Thymus (tissue), 11 donors: ENCODE measurements around the gene RCAN3. TPM values are rescaled to one million over a fixed set of nuclear protein-coding genes. Genes with fewer than 3 reads are reported as not detected.
"Not testable (repeated sequence)": the region's sequence is repeated elsewhere in the genome, so short reads cannot be mapped to it uniquely, and the experiment has no call there.

ENCODE experiments used
- DNase-seq, 9 donors: peaks; one replicate each; pipeline ENCODE4 v3.0.0-alpha.2; 2013; ENCODE audit warnings: low spot score in 9 of 9, low read depth in 6 of 9, missing footprints in 1 of 9
- H3K27ac ChIP-seq, 2 donors: one replicate each; pipeline ENCODE4 v1.5.1; 2013; ENCODE audit warnings: control low read depth in 1 of 2, low read depth in 1 of 2, low read length in 1 of 2, mild to moderate bottlenecking in 1 of 2, moderate library complexity in 1 of 2
- H3K27me3 ChIP-seq, 2 donors: one replicate each; pipeline ENCODE4 v1.5.1; 2013; ENCODE audit warnings: low read length in 1 of 2; ENCODE audit not compliant: control insufficient read depth in 2 of 2, insufficient read depth in 1 of 2
- H3K36me3 ChIP-seq, 2 donors: one replicate each; pipeline ENCODE4 v1.5.1; 2013; ENCODE audit warnings: low read length in 1 of 2, mild to moderate bottlenecking in 1 of 2, moderate library complexity in 1 of 2; ENCODE audit not compliant: control insufficient read depth in 2 of 2, insufficient read depth in 2 of 2
- H3K4me1 ChIP-seq, 2 donors: one replicate each; pipeline ENCODE4 v1.5.1; 2013; ENCODE audit warnings: low read length in 2 of 2; ENCODE audit not compliant: control insufficient read depth in 2 of 2, insufficient read depth in 2 of 2
- H3K4me3 ChIP-seq, 2 donors: one replicate each; pipeline ENCODE4 v1.5.1; 2013; ENCODE audit warnings: low read length in 2 of 2, control low read depth in 1 of 2, mild to moderate bottlenecking in 1 of 2
- H3K9me3 ChIP-seq, 2 donors: one replicate each; pipeline ENCODE4 v1.5.1; 2013; ENCODE audit warnings: low read length in 1 of 2, mild to moderate bottlenecking in 1 of 2; ENCODE audit not compliant: control insufficient read depth in 2 of 2, insufficient read depth in 1 of 2
- WGBS: extraction: QIAGEN DNeasy Blood & Tissue Kit; methylation state at CpG from one replicate; pipeline ENCODE4 v1.1.7; 2013; 5-methylcytosine and 5-hydroxymethylcytosine counted together
- polyA plus RNA-seq: library from polyadenylated mRNA; stranded (reverse); fragments of 200-250 nt; gene quantifications from one replicate; pipeline ENCODE4 v1.2.3, GENCODE V29; 2013
- total RNA-seq: library from RNA; stranded (reverse); fragments of 120-200 nt; gene quantifications from one replicate; pipeline ENCODE4 v1.2.4, GENCODE V29; 2013
- donor health status: healthy.

Gene RCAN3
- total and polyA plus RNA-seq, 2 donors, result 13.2 to 21.2 TPM

DNA sequence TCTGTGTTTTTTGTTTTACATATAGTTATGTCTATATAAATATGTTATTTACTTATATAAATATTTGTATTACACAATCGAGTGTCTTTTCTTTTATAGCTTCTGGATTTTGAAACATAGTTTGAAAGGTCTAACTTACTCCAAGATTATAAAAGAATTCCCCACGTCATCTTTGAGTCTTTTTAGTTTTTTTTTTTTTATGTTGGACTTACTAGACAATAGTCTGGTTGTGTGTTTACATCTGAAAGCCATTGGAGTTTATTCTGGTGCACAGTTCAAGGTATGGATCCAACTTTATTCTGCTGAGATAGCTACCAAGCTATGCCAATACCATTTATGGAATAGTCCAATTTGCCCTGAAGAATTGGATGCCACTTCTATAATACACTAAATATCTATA is 26.1 kb upstream of the RCAN3 start:
- Histone ChIP-seq H3K4me1 (peaks cover 0 to 19% of the 10 kb centered on the region in 2 donors), H3K27ac (no peak overlapping the region), H3K27me3 (no peaks in the 10 kb centered on the region), H3K4me3 (no peak overlapping the region), H3K9me3 (no peaks in the 10 kb centered on the region), H3K36me3 (no peaks in the 10 kb centered on the region)
- 97% methylated on average over 2 of the region's 2 CpGs for WGBS
- DNase-seq, result no peak

DNA sequence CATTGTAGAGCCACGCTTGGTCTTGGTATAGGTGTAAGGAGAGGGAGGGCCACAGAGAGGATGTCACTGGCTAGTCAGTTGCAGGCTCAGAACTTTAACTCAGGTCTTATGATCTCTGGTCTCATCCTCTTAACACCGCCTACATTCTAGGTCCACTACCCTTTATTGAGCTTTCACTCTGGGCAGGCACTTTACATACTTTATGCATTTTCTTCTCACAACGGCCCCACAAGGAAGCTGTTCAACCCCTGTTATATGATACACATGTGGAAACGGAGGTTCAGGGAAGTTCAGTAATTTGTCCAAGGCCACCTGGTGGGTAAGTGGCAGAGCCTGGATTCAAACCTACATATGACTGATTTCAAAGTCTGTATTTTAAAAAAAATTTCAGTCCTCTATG is 25.3 kb upstream of the RCAN3 start:
- Histone ChIP-seq H3K9me3 (peaks cover 0 to 6% of the 10 kb centered on the region in 2 donors), H3K27ac (no peak overlapping the region), H3K27me3 (no peaks in the 10 kb centered on the region), H3K4me1 (peaks cover 0 to 26% of the 10 kb centered on the region in 2 donors), H3K36me3 (no peaks in the 10 kb centered on the region), H3K4me3 (no peak overlapping the region)
- 97% methylated on average over 4 of the region's 4 CpGs for WGBS
- DNase-seq, result no peak

GRCh38 chr1:24481101-24481500 is 21.5 kb upstream of the RCAN3 start:
- no peak overlapping the region for H3K4me3 ChIP-seq
- H3K4me1 ChIP-seq, result peaks cover 24 to 59% of the 10 kb centered on the region in 2 donors
- H3K36me3 ChIP-seq, result no peaks in the 10 kb centered on the region
- peak in 8 of 9 donors; percentile 45 to 88 (median 64) for DNase-seq
- peak overlapping the region; percentile 82 to 87 for H3K27ac ChIP-seq
- WGBS, result 6% methylated on average over 2 of the region's 2 CpGs
- H3K27me3 ChIP-seq, result no peaks in the 10 kb centered on the region
- H3K9me3 ChIP-seq, result peaks cover 0 to 16% of the 10 kb centered on the region in 2 donors

GRCh38 chr1:24481843-24482610 is 20.6 kb upstream of the RCAN3 start:
- Histone ChIP-seq H3K9me3 (peaks cover 0 to 16% of the 10 kb centered on the region in 2 donors), H3K4me1 (peaks cover 32 to 69% of the 10 kb centered on the region in 2 donors), H3K27me3 (no peaks in the 10 kb centered on the region), H3K27ac (peak overlapping the region; percentile 46 to 87), H3K36me3 (no peaks in the 10 kb centered on the region), H3K4me3 (no peak overlapping the region)
- peak in 1 of 9 donors; percentile 59 for DNase-seq
- WGBS, result 89% methylated on average over 16 of the region's 16 CpGs

DNA sequence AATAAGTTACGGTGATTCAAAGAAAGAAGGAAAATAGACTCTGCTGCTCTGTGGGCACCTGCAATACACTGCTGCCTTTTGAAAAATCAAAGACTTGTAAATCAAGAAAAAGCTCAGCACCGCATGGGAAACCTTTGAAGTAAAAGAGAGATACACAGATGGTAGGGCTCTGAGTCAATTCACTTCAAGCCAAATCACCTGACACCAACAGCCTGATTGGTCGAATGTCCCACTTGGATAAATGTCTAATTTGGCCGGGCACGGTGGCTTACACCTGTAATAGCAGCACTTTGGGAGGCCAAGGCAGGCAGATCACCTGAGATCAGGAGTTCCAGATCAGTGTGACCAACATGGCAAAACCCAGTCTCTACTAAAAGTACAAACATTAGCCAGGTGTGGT is 19.2 kb upstream of the RCAN3 start:
- peak in 7 of 9 donors; percentile 50 to 88 (median 66) for DNase-seq
- 47% methylated on average over 5 of the region's 5 CpGs for WGBS
- H3K27ac ChIP-seq, result peak overlapping the region; percentile 47 to 76
- H3K4me3 ChIP-seq, result no peak overlapping the region
- H3K4me1 ChIP-seq, result peaks cover 35 to 75% of the 10 kb centered on the region in 2 donors
- H3K9me3 ChIP-seq, result peaks cover 0 to 16% of the 10 kb centered on the region in 2 donors
- no peaks in the 10 kb centered on the region for H3K27me3 ChIP-seq
- H3K36me3 ChIP-seq, result no peaks in the 10 kb centered on the region

DNA sequence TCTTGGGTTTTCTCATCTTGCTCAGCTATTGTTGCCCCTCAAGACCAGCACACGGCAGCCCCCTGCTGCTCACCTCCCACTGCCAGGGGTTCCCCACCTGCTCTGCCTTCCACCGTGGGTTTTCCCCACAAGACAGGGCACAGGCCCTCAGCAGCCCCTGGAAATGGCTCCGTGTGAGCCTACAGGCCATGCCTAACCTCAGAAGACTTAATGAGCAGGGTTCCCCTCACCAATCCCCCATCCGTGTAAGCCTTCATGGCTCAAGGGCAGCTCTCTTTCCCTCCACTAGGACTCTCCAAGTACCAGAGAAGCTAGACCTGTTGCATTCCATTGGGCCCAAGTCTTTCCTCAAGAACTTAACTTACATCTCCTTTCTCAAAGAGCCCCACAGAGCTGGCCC is 18.4 kb upstream of the RCAN3 start:
- Histone ChIP-seq H3K27me3 (no peaks in the 10 kb centered on the region), H3K36me3 (no peaks in the 10 kb centered on the region), H3K4me3 (no peak overlapping the region), H3K4me1 (peaks cover 35 to 78% of the 10 kb centered on the region in 2 donors), H3K27ac (peak overlapping the region in 1 of 2 donors; percentile 58), H3K9me3 (peaks cover 0 to 16% of the 10 kb centered on the region in 2 donors)
- DNase-seq, result no peak
- WGBS, result 67% methylated on average over 4 of the region's 4 CpGs

DNA sequence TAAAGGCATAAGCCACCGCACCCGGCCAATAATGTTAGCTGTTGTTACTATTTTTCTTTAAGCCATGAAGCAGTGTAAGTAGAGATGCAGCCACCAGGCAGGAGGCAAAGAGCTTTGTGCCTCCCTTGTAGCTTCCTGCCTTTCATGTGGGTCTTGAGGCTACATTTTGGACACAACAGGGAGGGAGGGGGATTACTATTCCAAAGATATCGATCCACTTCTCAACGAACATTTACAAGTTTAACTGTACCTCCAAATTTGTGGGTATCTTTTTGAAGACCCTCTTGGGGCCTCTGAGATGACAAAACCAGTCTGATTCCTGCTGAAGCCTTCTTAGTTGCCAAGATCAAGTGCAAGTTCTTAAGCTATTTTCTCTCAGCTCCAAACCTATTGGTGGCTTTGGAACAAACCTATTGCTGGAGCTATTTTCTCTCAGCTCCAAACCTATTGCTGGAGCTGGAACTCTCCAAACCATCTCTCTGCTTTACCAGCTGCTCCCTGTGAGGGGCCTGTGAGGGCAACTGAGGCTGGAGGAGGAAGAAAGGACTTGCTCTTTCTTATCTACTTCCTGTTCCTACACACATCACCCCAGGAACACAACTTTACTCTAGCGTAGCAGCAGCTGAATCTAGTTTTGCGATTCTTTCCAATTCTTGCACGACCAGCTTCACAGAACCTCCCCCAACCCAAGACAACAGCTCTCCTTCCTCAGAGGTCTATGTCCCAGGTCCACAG is 16.1 kb upstream of the RCAN3 start:
- peak; percentile 42 to 88 (median 66) for DNase-seq
- peak overlapping the region; percentile 7 to 12 for H3K4me3 ChIP-seq
- no peaks in the 10 kb centered on the region for H3K36me3 ChIP-seq
- WGBS, result 13% methylated on average over 7 of the region's 7 CpGs
- H3K27me3 ChIP-seq, result no peaks in the 10 kb centered on the region
- H3K4me1 ChIP-seq, result peaks cover 35 to 69% of the 10 kb centered on the region in 2 donors
- H3K27ac ChIP-seq, result peak overlapping the region; percentile 93 to 95
- peaks cover 0 to 28% of the 10 kb centered on the region in 2 donors for H3K9me3 ChIP-seq

DNA sequence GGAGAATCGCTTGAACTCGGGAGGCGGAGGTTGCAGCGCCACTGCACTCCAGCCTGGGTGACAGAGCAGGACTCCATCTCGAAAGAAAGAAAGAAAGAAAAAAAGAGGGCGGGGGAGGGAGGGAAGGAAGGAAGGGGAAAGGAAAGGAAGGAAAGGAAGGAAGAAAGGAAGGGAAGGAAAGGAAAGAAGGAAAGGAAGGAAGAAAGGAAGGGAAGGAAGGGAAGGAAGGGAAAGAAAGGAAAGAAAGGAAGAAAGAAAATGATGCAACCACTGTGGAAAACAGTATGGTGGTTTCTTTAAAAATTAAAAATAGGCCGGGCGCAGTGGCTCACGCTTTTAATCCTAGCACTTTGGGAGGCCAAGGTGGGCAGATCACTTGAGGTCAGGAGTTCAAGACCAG is 15.2 kb upstream of the RCAN3 start:
- Histone ChIP-seq H3K4me1 (peaks cover 34 to 65% of the 10 kb centered on the region in 2 donors), H3K27me3 (no peaks in the 10 kb centered on the region), H3K4me3 (no peak overlapping the region), H3K27ac (peak overlapping the region in 1 of 2 donors; percentile 26), H3K36me3 (no peaks in the 10 kb centered on the region), H3K9me3 (peaks cover 0 to 21% of the 10 kb centered on the region in 2 donors)
- no peak for DNase-seq
- WGBS, result 93% methylated on average over 9 of the region's 9 CpGs

- H3K4me3 ChIP-seq, DNase-seq, H3K36me3 ChIP-seq, H3K27me3 ChIP-seq, H3K27ac ChIP-seq: not testable (repeated sequence)
- peaks cover 27 to 59% of the 10 kb centered on the region in 2 donors for H3K4me1 ChIP-seq
- H3K9me3 ChIP-seq, result peaks cover 0 to 16% of the 10 kb centered on the region in 2 donors
- 91% methylated on average over 7 of the region's 7 CpGs for WGBS
Observed at GRCh38 chr1:24488159-24488558, 14.5 kb upstream of the RCAN3 start.
